Tibial nerve (tissue), 3 donors: ENCODE measurements around the gene FASN.

ENCODE experiments used
- CTCF ChIP-seq, 5 experiments: fragments of 200-600 bp in 3 of 5; fragments of 450-650 bp in 2 of 5; sonication (generic) in 3 of 5; IDR thresholded peaks; one replicate each; pipeline ENCODE4 v1.5.1; 2016 to 2019; ENCODE audit warnings: antibody characterized with exemption in 5 of 5, mild to moderate bottlenecking in 3 of 5, moderate library complexity in 2 of 5
- POLR2A ChIP-seq, 2 donors: fragments of 450-650 bp; IDR thresholded peaks; one replicate each; pipeline ENCODE4 v1.6.1; 2017; ENCODE audit warnings: antibody characterized with exemption in 2 of 2, mild to moderate bottlenecking in 2 of 2, moderate library complexity in 2 of 2

- TF ChIP-seq CTCF (IDR thresholded peaks at IDR 0.05) (no peak), POLR2A (IDR thresholded peaks at IDR 0.05) (no peak)
Measured at GRCh38 chr17:82080048-82080788, 17.8 kb downstream of the FASN start.
